ENCODE data around the gene PIK3R6.

- TF ChIP-seq SIN3A (IDR thresholded peaks at IDR 0.05; ENCODE audit: borderline replicate concordance, low read depth, low read length) (no peak), TBX2 (CRISPR knock-in tag; IDR thresholded peaks at IDR 0.05; ENCODE audit: borderline replicate concordance) (no peak), FIP1L1 (IDR thresholded peaks at IDR 0.05; ENCODE audit: borderline replicate concordance, insufficient read depth, low read depth, low read length) (no peak), TOE1 (CRISPR knock-in tag; IDR thresholded peaks at IDR 0.05) (no peak), POLR2A (IDR thresholded peaks at IDR 0.05; ENCODE audit: insufficient read depth in 1 of 2, low read depth in 2 of 2, low read length in 2 of 2) (no peak), ETV6 (CRISPR knock-in tag; conservative IDR thresholded peaks at IDR 0.05) (no peak), ZNF232 (CRISPR knock-in tag; IDR thresholded peaks at IDR 0.05; ENCODE audit: borderline replicate concordance) (no peak), REST (IDR thresholded peaks at IDR 0.05; ENCODE audit: borderline replicate concordance in 1 of 2, low read depth in 1 of 2, low read length in 2 of 2) (no peak), ZNF770 (CRISPR knock-in tag; IDR thresholded peaks at IDR 0.05) (no peak)
- TF ChIP-seq, protein P1, sequence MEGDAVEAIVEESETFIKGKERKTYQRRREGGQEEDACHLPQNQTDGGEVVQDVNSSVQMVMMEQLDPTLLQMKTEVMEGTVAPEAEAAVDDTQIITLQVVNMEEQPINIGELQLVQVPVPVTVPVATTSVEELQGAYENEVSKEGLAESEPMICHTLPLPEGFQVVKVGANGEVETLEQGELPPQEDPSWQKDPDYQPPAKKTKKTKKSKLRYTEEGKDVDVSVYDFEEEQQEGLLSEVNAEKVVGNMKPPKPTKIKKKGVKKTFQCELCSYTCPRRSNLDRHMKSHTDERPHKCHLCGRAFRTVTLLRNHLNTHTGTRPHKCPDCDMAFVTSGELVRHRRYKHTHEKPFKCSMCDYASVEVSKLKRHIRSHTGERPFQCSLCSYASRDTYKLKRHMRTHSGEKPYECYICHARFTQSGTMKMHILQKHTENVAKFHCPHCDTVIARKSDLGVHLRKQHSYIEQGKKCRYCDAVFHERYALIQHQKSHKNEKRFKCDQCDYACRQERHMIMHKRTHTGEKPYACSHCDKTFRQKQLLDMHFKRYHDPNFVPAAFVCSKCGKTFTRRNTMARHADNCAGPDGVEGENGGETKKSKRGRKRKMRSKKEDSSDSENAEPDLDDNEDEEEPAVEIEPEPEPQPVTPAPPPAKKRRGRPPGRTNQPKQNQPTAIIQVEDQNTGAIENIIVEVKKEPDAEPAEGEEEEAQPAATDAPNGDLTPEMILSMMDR (CRISPR knock-in tag; IDR thresholded peaks at IDR 0.05), result no peak
- TF ChIP-seq, protein P2, sequence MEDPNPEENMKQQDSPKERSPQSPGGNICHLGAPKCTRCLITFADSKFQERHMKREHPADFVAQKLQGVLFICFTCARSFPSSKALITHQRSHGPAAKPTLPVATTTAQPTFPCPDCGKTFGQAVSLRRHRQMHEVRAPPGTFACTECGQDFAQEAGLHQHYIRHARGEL (CRISPR knock-in tag; IDR thresholded peaks at IDR 0.05), result no peak
Measured at GRCh38 chr17:8831234-8831849, 36.1 kb downstream of the PIK3R6 start.

Measured in HepG2 (cell line).